Muscle of arm (tissue), 12 donors: ENCODE results near the gene NRP1. TPM values are rescaled to one million over a fixed set of nuclear protein-coding genes. Genes with fewer than 3 reads are reported as not detected.

Source experiments
- DNase-seq: peaks from one replicate; pipeline ENCODE4 v3.0.0-alpha.2; 2013
- polyA plus RNA-seq, 12 donors: library from polyadenylated mRNA; unstranded; fragments of 120-200 nt; gene quantifications; one replicate each; pipeline ENCODE4 v1.2.1, GENCODE V29; 2013; ENCODE audit not compliant: insufficient read length in 12 of 12

NRP1 gene
- polyA plus RNA-seq, 12 donors, result 91.6 to 148 (median 108) TPM; not detected in 1

DNA sequence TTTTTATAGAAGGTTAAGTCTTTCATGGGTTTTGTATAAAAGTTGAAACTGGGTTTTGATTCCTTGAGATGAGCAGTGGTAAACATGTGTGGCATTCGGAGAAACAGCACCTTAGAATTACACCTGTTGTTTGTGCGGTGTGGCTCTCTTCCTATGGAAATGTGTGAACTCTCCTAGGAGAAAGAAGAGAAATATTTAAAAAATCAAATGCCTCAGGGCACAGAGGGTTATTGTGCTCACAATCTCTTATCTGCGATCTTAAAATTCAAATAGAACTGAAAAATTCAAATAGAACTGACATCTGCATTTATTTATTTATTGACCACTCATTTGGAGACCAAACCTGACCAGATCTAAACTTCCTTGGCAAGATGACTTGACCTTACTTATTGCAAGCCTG lies 18.1 kb upstream of the NRP1 start:
- no peak for DNase-seq

- DNase-seq, result no peak
Observed at GRCh38 chr10:33352175-33352574, 17.7 kb upstream of the NRP1 start.

GRCh38 chr10:33350041-33350440 lies 15.6 kb upstream of the NRP1 start:
- DNase-seq, result no peak

DNA sequence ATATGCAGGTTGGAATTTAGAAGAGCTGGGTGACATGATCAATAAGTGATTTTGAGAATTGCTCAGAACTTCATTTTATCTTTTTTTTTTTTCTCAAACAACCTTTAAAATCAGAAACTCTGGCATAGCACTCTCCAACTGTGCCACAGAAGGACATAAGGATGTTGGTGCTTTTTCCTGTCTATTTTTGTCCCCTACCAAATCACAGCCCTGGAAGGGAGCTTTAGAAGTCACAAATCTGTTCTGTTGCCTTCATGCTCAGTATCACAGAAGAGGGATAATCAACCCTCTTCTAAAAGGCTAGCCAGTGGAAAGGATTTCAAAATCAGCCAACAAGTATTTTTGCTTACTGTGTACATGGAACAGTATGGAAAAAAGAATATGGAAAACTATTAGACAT lies 14.8 kb upstream of the NRP1 start:
- DNase-seq, result no peak

DNA sequence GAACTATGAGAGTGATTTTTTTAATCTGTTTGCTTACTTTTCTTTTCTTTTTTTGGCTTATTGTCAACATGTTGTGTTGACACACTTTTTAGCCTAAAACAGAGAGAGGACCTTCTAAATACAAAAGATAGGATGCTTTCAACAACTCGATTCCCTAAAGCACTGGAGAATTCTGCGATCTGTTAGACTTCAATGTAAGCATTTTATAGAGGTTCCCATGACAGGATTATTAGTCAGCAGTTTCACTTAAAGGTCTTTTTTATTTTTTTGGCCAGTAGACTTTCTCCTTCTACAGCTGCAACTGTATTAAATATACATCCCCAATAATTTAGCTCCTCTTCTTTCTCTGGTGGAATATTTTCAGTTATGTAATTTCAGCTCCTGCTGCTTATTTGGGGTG lies 12.7 kb upstream of the NRP1 start:
- DNase-seq, result peak; percentile 46

DNA sequence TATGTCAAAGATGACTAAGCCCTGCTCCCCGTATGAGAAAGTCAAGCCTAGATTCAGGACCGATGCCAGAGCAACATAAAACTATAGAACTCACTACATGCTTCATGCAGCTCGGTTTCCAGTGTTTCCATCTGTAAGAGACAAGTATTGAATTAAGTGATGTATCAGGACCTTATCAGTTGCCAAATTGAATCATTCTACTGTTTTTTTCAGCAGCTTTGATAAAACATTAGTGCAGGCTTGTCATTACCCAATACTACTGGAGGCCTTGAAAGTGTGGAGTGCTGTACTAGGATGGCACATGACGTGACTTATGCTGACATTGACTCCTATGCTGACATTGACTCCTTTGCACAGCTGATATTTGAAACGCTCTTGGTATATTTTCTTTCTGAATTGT lies 10.8 kb upstream of the NRP1 start:
- DNase-seq, result no peak

- no peak for DNase-seq
Observed at GRCh38 chr10:33344676-33345075, 10.2 kb upstream of the NRP1 start.

GRCh38 chr10:33341637-33342036 lies 7.2 kb upstream of the NRP1 start:
- DNase-seq, result no peak

DNA sequence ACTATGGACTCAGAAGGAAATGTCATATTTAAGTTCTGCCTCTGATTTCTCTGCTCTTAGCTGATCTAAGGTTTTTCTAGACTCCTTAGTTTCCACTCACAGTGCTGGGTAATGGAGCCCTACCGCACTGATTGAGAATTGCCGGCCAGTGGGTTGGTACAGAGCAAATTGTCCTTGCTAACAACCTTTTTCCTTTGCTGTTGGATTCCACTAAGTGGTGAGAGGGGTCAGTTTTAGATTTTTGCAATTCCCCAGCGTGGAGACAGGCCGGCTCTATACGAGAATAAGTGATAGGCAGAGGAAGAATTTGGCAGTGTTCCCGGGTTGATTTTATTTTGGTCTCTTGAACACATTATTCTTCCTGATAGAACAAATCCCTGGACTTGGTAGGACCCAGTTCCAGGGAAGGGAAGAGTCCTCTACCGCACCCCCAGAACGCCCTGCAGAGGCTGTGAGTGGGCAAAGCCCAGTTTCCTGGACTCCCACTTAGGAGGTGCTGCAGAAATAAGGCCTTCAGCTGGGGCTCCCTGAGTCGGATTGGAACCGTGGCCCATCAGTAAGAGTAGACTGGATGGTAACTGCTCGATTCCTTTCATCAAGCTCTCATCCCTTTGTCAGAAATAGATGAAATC lies 3.0 kb upstream of the NRP1 start:
- DNase-seq, result peak; percentile 61

DNA sequence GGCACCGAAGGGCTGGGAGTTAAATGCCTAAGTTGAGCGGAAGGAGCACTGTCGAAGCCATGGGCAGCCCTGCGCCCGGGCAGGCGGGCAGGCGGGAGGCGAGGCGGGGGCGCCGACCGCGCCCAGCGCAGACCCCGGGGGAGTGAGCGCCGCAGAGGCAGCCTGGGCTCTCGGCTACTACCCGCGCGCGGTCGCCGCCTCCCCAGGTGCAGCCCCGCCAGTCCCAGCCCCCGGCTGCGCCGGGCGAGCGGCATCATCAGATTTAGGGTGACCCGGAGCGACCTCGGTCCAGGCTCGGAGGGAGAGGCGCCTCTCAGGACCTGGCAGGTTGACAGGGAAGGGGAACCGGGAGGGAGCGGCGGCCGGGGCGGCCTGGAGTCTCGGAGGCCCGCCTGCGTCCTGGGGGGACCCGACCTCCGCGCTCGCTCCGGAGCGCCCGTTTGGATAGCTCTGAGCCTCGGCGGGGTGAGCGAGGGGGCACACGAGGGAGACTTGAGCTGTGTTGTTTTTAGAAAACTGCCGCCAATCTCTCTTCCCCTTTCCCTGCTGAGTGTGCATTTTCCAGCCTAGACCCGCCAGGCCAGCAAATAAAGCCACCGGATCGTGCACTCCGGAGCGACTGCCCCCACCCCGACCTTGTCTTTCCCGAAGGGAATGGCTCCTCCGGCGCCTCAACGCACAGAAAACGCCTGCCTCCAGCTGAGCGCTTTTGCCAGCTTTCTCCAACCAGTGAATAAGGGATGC lies 2.3 kb upstream of the NRP1 start:
- DNase-seq, result peak; percentile 74

DNA sequence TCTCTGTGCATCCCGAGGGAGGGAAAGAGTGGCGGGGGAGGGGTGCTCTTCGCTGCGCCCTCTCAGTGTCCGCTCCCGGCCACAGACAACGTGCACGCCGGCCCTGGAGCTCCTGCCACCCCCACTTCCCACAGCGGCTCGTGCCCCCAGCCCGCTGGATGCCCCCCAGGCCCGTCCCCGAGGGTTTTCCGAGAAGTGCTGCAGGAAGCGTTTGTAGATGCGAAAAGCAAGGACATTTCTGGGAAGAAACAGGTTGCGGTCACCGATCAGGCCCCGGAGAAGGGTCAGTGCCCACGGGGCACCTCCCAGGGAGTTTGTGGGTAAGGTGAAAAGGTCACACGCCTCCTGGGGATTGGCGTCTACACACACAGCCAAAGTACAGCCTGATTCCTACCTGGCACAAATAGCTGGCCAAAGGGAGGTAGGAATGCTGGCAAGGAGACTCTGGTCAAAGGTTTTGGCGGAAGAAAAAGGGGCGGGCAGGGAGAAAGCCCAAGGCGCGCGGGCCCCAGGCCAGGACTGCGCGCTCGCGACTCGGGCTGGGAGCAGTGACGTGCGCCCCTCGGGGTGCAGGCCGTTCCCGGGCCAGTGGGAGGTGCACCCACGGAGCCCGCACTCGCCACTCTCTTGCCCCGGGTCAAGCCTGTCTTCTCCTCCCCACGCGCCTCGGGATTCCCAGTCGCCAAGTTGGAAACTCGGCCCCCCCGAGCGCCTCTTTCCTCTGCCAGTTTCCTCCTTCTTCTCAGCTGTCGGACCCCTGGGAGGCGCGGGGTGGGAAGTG lies 1.5 kb upstream of the NRP1 start:
- peak; percentile 66 for DNase-seq

DNA sequence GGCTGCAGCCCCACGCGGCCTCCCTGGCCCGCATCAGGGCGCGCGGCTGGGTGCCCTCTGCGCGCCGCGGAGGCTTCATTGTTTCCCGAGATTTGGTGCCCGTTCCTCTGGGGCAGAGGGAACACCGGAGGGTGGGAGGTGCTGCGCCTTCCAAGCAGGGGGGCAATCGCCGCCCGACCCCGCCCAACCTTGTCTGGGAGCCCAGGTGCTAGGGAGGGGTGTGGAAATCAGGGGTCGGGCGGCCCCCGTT lies 1.0 kb upstream of the NRP1 start:
- no peak for DNase-seq

- DNase-seq, result peak; percentile 93
Observed at GRCh38 chr10:33334805-33335550, 511 bp upstream of the NRP1 start.

- DNase-seq, result no peak
Observed at GRCh38 chr10:33333260-33334101, 986 bp downstream of the NRP1 start.

DNA sequence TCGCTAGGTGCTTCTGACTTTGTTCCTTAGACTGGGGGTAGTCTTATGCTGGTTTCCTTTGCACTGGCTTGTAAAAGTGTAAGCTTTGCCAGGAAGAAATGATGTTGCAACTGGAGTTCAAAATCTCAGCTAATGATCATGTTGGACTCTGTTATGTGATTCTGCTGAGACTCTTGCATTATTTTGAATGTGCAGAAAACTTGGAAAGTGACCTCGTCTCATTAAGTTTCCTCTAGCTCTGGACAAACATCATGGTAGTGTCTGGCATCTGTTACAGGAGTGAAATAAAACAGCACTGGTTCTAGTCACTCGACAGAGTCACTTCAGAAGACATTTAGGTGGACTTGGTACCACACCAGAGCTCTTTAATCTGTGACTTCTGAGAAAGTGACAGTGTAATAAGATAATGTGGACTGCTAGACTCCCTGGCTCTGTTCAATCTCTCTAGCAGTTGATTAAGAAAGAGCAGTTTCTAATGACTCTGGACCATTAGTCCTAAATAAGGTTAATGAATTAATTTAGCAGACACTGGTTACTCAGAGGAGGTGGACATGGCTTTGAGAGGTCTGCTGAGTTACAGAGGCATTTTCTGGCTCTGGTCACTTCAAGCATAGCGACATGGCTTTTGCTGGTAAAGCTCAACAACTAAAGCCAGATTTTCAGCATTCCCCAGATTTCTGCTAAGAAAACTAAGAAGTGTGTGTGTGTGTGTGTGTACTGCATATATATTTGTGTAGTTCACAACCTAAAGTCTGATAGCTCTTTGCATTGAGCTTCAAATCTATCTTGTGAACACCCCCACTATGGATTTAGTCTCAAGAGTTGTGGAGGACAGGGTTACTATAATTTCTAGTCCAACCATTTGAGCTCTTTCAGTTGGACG lies 2.0 kb downstream of the NRP1 start:
- DNase-seq, result peak; percentile 78

DNA sequence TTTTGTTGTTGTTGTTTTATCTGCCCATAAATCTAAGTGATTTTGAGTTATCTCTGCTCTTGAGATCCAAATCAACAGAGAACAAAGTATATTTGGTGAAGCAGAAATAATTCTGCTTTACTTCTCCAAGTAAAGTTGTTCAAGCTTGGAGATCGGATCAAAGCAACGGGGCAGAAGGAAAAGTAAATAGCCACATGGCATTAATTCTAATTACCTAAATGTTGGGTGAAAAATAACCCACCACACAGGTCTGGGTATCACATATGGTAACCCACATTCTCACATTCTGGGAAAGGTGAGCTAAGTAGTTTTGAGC lies 3.1 kb downstream of the NRP1 start:
- no peak for DNase-seq

- DNase-seq, result peak; percentile 93
Observed at GRCh38 chr10:33330543-33331378, 3.7 kb downstream of the NRP1 start.

DNA sequence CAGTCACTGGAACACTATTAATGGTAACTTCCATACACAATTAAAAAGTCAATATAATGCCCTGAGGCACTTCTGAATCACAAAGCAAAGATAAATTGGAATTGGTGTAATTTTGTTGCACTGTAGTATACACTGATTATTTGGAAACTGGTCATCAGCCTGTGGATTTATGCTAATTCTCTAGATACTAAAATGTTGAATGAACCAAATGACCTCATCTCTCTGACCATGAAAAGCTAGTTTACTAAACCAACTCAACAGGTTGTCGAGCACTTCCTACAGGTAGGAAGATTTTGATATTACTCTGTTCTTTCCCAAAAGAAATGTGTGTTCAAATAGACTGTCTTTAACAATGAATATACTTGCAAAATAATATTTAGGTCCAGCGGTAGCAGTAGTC lies 5.3 kb downstream of the NRP1 start:
- no peak for DNase-seq

- no peak for DNase-seq
Observed at GRCh38 chr10:33328253-33328652, 6.2 kb downstream of the NRP1 start.

DNA sequence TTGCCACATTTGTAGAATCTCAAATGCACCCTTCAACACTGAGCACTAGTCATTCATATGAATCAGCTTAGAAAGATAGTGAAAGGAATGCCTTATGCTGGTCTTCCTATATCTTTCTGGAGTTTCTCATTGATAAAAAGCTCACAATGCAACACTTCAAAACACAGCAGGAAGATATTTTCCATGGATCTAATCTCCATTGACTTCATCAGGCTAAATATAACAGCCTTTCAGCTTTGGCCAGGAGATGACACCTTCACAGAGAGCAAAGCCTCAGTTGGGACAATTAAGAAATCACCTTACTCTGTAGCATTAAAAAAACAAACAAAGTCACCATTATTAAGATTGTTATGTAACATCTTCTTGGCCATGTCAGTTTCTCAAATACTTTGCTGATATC lies 6.7 kb downstream of the NRP1 start:
- DNase-seq, result no peak
